A549 (cell line): ENCODE results near the gene HPCAL1. TPM values are rescaled to one million over a fixed set of nuclear protein-coding genes. Genes with fewer than 3 reads are reported as not detected.

Experiments used
- CBX8 ChIP-seq: fragments of 200-600 bp; sonication (generic); IDR thresholded peaks from 2 replicates; pipeline ENCODE4 v1.6.1; 2016
- CHD4 ChIP-seq: fragments of 200-600 bp; sonication (generic); IDR thresholded peaks from 2 replicates; pipeline ENCODE4 v1.6.1; 2016; ENCODE audit warnings: antibody characterized with exemption, mild to moderate bottlenecking, borderline replicate concordance
- EHF ChIP-seq: fragments of 250-450 bp; sonication (Bioruptor Pico); IDR thresholded peaks from 2 replicates; pipeline ENCODE4 v1.5.0; 2020; ENCODE audit warnings: mild to moderate bottlenecking
- EHMT2 ChIP-seq: fragments of 200-600 bp; sonication (generic); IDR thresholded peaks from 2 replicates; pipeline ENCODE4 v1.6.1; 2016; ENCODE audit warnings: antibody characterized with exemption, low read depth, mild to moderate bottlenecking, moderate library complexity
- FOSB ChIP-seq: fragments of 250-450 bp; sonication (Bioruptor Pico); IDR thresholded peaks from 2 replicates; pipeline ENCODE4 v1.5.0; 2020; ENCODE audit warnings: mild to moderate bottlenecking, moderate library complexity
- FOSL2 ChIP-seq, 2 experiments: fragments of 450-650 bp in 1 of 2; fragments of >200 bp in 1 of 2; sonication (Bioruptor Twin) in 1 of 2; formaldehyde crosslinking; IDR thresholded peaks; 2 replicates each; pipeline versions ENCODE4 v1.5.0 to v1.6.1; 2016 to 2020; ENCODE audit warnings: mild to moderate bottlenecking in 1 of 2, moderate library complexity in 1 of 2
- FOXS1 ChIP-seq: fragments of 250-450 bp; sonication (Bioruptor Pico); IDR thresholded peaks from 2 replicates; pipeline ENCODE4 v1.5.0; 2020; ENCODE audit warnings: mild to moderate bottlenecking, moderate library complexity
- GATA3 ChIP-seq: IDR thresholded peaks from 2 replicates; pipeline ENCODE4 v1.6.1; 2012; ENCODE audit warnings: borderline replicate concordance
- HEYL ChIP-seq: fragments of 250-450 bp; sonication (Bioruptor Pico); IDR thresholded peaks from 2 replicates; pipeline ENCODE4 v1.8.0; 2021; ENCODE audit warnings: mild to moderate bottlenecking, moderate library complexity
- HOXB5 ChIP-seq: fragments of 250-450 bp; sonication (Bioruptor Pico); IDR thresholded peaks from 2 replicates; pipeline ENCODE4 v1.5.0; 2020; ENCODE audit warnings: mild to moderate bottlenecking, moderate library complexity
- JUN ChIP-seq, 2 experiments: fragments of >200 bp; sonication (Bioruptor Twin); formaldehyde crosslinking; IDR thresholded peaks; 2 replicates in 1 of 2; 3 replicates in 1 of 2; pipeline ENCODE4 v1.6.1; 2016 to 2017
- JUNB ChIP-seq: fragments of >200 bp; sonication (Bioruptor Twin); formaldehyde crosslinking; IDR thresholded peaks from 2 replicates; pipeline ENCODE4 v1.6.1; 2016
- KDM1A ChIP-seq: fragments of 200-600 bp; sonication (generic); IDR thresholded peaks from 2 replicates; pipeline ENCODE4 v1.6.1; 2016; ENCODE audit warnings: low read depth, mild to moderate bottlenecking
- NFE2L2 ChIP-seq: fragments of 150-350 bp; conservative IDR thresholded peaks from 2 replicates; pipeline ENCODE4 v1.6.1; 2014; ENCODE audit warnings: low read length
- RAD21 ChIP-seq, 2 experiments: fragments of >200 bp in 1 of 2; sonication (Bioruptor Twin) in 1 of 2; formaldehyde crosslinking in 1 of 2; IDR thresholded peaks in 1 of 2; conservative IDR thresholded peaks in 1 of 2; 2 replicates in 1 of 2; 3 replicates in 1 of 2; pipeline ENCODE4 v1.6.1; 2012 to 2018; ENCODE audit warnings: inconsistent platforms in 1 of 2
- RFX5 ChIP-seq: fragments of 450-650 bp; IDR thresholded peaks from 2 replicates; pipeline ENCODE4 v1.7.1; 2014; ENCODE audit warnings: antibody characterized with exemption, mild to moderate bottlenecking, moderate library complexity
- RNF2 ChIP-seq: fragments of 200-600 bp; sonication (generic); IDR thresholded peaks from 2 replicates; pipeline ENCODE4 v1.6.1; 2016; ENCODE audit warnings: low read depth, mild to moderate bottlenecking, antibody characterized with exemption, moderate library complexity, borderline replicate concordance
- TFCP2L1 ChIP-seq: fragments of 250-450 bp; sonication (Bioruptor Pico); IDR thresholded peaks from 2 replicates; pipeline ENCODE4 v1.5.0; 2021; ENCODE audit warnings: mild to moderate bottlenecking
- TP53 ChIP-seq: fragments of 250-450 bp; sonication (Bioruptor Pico); IDR thresholded peaks from 2 replicates; pipeline ENCODE4 v1.5.0; 2021; ENCODE audit warnings: mild to moderate bottlenecking, moderate library complexity
- ZSCAN20 ChIP-seq: fragments of 250-450 bp; sonication (Bioruptor Pico); IDR thresholded peaks from 2 replicates; pipeline ENCODE4 v1.8.0; 2022; ENCODE audit warnings: mild to moderate bottlenecking, moderate library complexity
- polyA plus RNA-seq, 4 experiments: library from polyadenylated mRNA; depleted of rRNA in 3 of 4; stranded (reverse); fragments of >200 nt; fragmentation: RNase III in 1 of 4; extraction: RNeasy Plus Mini Kit Qiagen cat#74134 plus additional on column Dnase treatment in 1 of 4; gene quantifications; 2 replicates in 3 of 4; 3 replicates in 1 of 4; pipeline ENCODE4 v1.2.3, GENCODE V29; 2011 to 2017
- TF ChIP-seq, protein P1 (sequence below): IDR thresholded peaks from 2 replicates; pipeline ENCODE4 v1.6.1; 2012
- TF ChIP-seq, protein P2 (sequence below): fragments of >200 bp; sonication (Bioruptor Twin); formaldehyde crosslinking; IDR thresholded peaks from 2 replicates; pipeline ENCODE4 v1.6.1; 2016
- TF ChIP-seq, protein P3 (sequence below): IDR thresholded peaks from 2 replicates; pipeline ENCODE4 v1.6.1; 2012
- TF ChIP-seq, protein P4 (sequence below): fragments of 450-650 bp; IDR thresholded peaks from 2 replicates; pipeline ENCODE4 v1.6.1; 2014; ENCODE audit warnings: antibody characterized with exemption
- TF ChIP-seq, protein P5 (sequence below): fragments of 250-450 bp; sonication (Bioruptor Pico); IDR thresholded peaks from 2 replicates; pipeline ENCODE4 v1.5.0; 2021; ENCODE audit warnings: mild to moderate bottlenecking, moderate library complexity, borderline replicate concordance
- TF ChIP-seq, protein P6 (sequence below): fragments of >200 bp; sonication (Bioruptor Twin); formaldehyde crosslinking; IDR thresholded peaks from 3 replicates; pipeline ENCODE4 v1.6.1; 2016
- TF ChIP-seq, protein P7 (sequence below): fragments of 150-350 bp; IDR thresholded peaks from 2 replicates; pipeline ENCODE4 v1.6.1; 2014; ENCODE audit warnings: low read depth, mild to moderate bottlenecking, low read length
- TF ChIP-seq, protein P8 (sequence below): fragments of >200 bp; sonication (Bioruptor Twin); formaldehyde crosslinking; IDR thresholded peaks from 3 replicates; pipeline ENCODE4 v1.5.1; 2016

The HPCAL1 gene
- polyA plus RNA-seq, 2 of the 4 experiments (the other 2 are of a cell fraction), result 44.4 to 66.4 TPM

DNA sequence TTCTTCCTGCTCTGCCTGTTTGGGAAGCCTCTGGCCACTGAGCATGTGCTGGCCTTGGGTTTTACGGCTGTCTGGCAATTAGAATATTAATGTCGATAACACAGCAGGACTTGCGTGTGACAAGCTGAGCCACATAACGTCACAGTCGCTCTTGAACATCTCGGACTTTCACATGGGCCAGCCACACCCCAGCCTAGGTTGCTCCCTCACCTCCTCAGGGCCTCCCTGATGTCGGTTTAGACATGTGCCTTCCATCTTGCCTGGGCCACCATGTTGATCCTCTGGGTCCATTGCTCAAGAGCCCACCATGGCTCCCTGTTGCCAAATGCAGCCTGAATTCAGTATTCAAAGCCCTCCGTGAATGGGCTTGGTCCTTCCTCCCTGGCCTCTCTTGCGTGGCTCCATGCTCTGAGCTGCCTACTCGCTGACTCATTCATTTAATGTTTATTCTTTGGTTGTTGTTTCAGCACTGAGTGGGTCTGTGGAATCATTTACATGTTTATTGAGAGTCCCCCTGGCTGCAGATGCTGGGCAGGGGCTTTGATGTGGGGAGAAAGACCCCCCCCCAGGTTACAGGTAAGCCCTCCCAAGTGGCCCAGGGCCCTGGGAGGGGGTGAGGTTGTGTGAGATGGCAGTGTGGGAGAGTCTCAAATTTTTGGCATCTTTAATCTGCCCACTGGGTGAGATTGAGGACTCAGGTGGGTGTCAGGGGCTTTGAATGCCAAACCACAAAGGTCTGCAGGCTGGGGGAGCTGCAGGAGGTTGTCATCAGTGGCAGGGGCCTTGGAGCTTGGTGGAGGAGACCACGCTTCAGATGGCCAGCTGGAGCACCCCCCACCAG lies 83.4 kb downstream of the HPCAL1 start (continued):
- TF ChIP-seq RFX5, result no peak
- TF ChIP-seq, protein P1, sequence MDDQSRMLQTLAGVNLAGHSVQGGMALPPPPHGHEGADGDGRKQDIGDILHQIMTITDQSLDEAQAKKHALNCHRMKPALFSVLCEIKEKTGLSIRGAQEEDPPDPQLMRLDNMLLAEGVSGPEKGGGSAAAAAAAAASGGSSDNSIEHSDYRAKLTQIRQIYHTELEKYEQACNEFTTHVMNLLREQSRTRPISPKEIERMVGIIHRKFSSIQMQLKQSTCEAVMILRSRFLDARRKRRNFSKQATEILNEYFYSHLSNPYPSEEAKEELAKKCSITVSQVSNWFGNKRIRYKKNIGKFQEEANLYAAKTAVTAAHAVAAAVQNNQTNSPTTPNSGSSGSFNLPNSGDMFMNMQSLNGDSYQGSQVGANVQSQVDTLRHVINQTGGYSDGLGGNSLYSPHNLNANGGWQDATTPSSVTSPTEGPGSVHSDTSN, result no peak
- TF ChIP-seq JUNB, result peak; percentile 68
- TF ChIP-seq TP53, result no peak
- no peak for TF ChIP-seq NFE2L2
- TF ChIP-seq, protein P2, sequence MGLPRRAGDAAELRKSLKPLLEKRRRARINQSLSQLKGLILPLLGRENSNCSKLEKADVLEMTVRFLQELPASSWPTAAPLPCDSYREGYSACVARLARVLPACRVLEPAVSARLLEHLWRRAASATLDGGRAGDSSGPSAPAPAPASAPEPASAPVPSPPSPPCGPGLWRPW, result no peak
- TF ChIP-seq TFCP2L1 (CRISPR knock-in tag), result no peak
- no peak for TF ChIP-seq FOXS1 (CRISPR knock-in tag)
- TF ChIP-seq CBX8, result no peak
- TF ChIP-seq GATA3, result peak; percentile 51; the same call in 1 of the 2 replicates
- no peak for TF ChIP-seq EHMT2
- TF ChIP-seq, protein P3, sequence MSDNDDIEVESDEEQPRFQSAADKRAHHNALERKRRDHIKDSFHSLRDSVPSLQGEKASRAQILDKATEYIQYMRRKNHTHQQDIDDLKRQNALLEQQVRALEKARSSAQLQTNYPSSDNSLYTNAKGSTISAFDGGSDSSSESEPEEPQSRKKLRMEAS, result peak; percentile 84; the same call in 1 of the 2 replicates
- TF ChIP-seq CHD4, result no peak
- no peak for TF ChIP-seq FOSB (CRISPR knock-in tag)
- TF ChIP-seq ZSCAN20 (CRISPR knock-in tag), result no peak
- TF ChIP-seq RAD21 (conservative IDR thresholded peaks at IDR 0.05 in 1 of 2, IDR thresholded peaks at IDR 0.05 in 1 of 2), result no peak; a peak in 2 of 5 replicates
- no peak for TF ChIP-seq KDM1A
- no peak for TF ChIP-seq HEYL (CRISPR knock-in tag)
- TF ChIP-seq, protein P4, sequence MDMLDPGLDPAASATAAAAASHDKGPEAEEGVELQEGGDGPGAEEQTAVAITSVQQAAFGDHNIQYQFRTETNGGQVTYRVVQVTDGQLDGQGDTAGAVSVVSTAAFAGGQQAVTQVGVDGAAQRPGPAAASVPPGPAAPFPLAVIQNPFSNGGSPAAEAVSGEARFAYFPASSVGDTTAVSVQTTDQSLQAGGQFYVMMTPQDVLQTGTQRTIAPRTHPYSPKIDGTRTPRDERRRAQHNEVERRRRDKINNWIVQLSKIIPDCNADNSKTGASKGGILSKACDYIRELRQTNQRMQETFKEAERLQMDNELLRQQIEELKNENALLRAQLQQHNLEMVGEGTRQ, result no peak
- TF ChIP-seq FOSL2 (IDR thresholded peaks at IDR 0.05), result peak; percentile 64; the same call in 1 of the 2 replicates
- TF ChIP-seq FOSL2 (CRISPR knock-in tag; IDR thresholded peaks at IDR 0.05), result peak; percentile 61
- peak in 1 of 2 experiments; percentile 35; a peak in 1 of 5 replicates for TF ChIP-seq JUN (IDR thresholded peaks at IDR 0.05)
- TF ChIP-seq, protein P5, sequence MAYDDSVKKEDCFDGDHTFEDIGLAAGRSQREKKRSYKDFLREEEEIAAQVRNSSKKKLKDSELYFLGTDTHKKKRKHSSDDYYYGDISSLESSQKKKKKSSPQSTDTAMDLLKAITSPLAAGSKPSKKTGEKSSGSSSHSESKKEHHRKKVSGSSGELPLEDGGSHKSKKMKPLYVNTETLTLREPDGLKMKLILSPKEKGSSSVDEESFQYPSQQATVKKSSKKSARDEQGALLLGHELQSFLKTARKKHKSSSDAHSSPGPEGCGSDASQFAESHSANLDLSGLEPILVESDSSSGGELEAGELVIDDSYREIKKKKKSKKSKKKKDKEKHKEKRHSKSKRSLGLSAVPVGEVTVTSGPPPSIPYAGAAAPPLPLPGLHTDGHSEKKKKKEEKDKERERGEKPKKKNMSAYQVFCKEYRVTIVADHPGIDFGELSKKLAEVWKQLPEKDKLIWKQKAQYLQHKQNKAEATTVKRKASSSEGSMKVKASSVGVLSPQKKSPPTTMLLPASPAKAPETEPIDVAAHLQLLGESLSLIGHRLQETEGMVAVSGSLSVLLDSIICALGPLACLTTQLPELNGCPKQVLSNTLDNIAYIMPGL, result no peak
- TF ChIP-seq, protein P6, sequence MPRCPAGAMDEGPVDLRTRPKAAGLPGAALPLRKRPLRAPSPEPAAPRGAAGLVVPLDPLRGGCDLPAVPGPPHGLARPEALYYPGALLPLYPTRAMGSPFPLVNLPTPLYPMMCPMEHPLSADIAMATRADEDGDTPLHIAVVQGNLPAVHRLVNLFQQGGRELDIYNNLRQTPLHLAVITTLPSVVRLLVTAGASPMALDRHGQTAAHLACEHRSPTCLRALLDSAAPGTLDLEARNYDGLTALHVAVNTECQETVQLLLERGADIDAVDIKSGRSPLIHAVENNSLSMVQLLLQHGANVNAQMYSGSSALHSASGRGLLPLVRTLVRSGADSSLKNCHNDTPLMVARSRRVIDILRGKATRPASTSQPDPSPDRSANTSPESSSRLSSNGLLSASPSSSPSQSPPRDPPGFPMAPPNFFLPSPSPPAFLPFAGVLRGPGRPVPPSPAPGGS, result no peak
- TF ChIP-seq, protein P7, sequence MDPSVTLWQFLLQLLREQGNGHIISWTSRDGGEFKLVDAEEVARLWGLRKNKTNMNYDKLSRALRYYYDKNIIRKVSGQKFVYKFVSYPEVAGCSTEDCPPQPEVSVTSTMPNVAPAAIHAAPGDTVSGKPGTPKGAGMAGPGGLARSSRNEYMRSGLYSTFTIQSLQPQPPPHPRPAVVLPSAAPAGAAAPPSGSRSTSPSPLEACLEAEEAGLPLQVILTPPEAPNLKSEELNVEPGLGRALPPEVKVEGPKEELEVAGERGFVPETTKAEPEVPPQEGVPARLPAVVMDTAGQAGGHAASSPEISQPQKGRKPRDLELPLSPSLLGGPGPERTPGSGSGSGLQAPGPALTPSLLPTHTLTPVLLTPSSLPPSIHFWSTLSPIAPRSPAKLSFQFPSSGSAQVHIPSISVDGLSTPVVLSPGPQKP, result no peak
- TF ChIP-seq HOXB5 (CRISPR knock-in tag), result no peak
- TF ChIP-seq, protein P8, sequence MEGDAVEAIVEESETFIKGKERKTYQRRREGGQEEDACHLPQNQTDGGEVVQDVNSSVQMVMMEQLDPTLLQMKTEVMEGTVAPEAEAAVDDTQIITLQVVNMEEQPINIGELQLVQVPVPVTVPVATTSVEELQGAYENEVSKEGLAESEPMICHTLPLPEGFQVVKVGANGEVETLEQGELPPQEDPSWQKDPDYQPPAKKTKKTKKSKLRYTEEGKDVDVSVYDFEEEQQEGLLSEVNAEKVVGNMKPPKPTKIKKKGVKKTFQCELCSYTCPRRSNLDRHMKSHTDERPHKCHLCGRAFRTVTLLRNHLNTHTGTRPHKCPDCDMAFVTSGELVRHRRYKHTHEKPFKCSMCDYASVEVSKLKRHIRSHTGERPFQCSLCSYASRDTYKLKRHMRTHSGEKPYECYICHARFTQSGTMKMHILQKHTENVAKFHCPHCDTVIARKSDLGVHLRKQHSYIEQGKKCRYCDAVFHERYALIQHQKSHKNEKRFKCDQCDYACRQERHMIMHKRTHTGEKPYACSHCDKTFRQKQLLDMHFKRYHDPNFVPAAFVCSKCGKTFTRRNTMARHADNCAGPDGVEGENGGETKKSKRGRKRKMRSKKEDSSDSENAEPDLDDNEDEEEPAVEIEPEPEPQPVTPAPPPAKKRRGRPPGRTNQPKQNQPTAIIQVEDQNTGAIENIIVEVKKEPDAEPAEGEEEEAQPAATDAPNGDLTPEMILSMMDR, result no peak
- TF ChIP-seq RNF2, result no peak
- TF ChIP-seq EHF (CRISPR knock-in tag), result no peak
